Measurements from ENCODE around the gene NFATC2. TPM values are rescaled to one million over a fixed set of nuclear protein-coding genes. Genes with fewer than 3 reads are reported as not detected.

NFATC2 gene
- total RNA-seq, 2 experiments from 2014 or later, result 53.3 to 56.9 TPM

DNA sequence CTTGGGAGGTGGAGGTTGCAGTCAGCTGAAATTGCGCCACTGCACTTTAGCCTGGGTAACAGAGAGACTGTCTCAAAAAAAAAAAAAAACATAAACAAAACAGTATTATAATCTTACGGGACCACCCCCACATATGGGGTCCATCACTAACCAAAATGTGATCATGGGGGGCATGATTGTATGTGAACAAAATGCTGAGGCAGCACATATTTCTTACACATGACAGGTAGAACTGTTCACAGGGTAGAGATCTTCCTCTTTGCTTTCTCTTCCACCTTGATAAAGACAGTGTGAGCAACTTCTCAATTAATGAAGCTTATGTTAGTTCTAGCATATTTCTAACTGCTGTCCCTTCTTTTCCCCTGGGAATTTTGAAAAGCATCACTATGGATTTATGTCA, 24.7 kb downstream of the NFATC2 start:
- no peak overlapping the region for H3K4me3 Mint-ChIP-seq
- H3K27ac Mint-ChIP-seq, result peak overlapping the region; percentile 40
- no peaks in the 10 kb centered on the region for H3K9me3 Mint-ChIP-seq
- peaks cover 67% of the 10 kb centered on the region for H3K4me1 Mint-ChIP-seq
- ChIA-PET CTCF (no interaction called here), POLR2A (no interaction called here)
- peaks cover 85% of the 10 kb centered on the region for H3K36me3 Mint-ChIP-seq (ENCODE audit: low read depth)
- no peaks in the 10 kb centered on the region for H3K27me3 Mint-ChIP-seq
- DNase-seq, result no peak

DNA sequence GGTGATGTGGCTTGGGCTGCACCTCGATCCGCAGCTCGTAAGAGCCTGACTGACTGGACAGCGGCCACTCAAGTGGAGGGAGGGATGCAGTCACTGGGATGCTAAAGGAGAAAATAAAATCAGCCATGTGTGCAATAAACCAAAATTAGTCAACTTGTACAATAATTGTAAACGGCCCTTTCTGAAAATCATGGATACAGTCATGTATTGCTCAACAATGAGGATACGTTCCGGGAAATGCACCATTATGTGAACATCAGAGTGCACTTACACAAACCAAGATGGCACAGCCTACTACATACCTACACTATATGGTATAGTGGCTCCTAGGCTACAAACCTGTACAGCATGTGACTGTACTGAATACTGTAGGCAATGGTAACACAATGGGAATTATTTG, 25.7 kb downstream of the NFATC2 start:
- ChIA-PET CTCF (no interaction called here), POLR2A (no interaction called here)
- Mint-ChIP-seq H3K36me3 (ENCODE audit: low read depth) (peaks cover 84% of the 10 kb centered on the region), H3K4me3 (no peak overlapping the region), H3K27me3 (no peaks in the 10 kb centered on the region), H3K4me1 (peaks cover 69% of the 10 kb centered on the region), H3K9me3 (no peaks in the 10 kb centered on the region), H3K27ac (no peak overlapping the region)
- no peak for DNase-seq

DNA sequence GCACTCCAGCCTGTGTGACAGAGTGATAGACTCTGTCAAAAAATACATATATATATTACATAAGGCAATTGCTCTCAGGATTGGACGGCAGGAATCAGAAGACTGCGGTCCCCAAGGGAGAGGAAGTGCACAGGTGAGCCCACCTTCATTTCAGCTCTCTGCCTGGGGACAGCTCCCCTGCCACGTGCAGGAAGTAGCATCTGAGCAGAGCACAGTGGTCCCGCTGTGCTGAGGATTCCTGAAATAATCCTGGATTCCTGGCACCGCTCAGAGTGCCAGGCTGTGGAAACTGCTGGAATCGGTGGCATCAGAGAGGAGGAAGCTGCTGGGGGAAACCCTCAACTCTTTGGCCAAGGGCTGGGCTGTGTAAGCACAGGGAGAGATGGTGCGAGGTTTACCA, 27.7 kb downstream of the NFATC2 start:
- H3K36me3 Mint-ChIP-seq (ENCODE audit: low read depth), result peaks cover 87% of the 10 kb centered on the region
- no peak for DNase-seq
- ChIA-PET CTCF (interaction anchor here (1.1 to 1.9 kb wide), 2 partner anchors 20 to 129 kb away, joined by 3 to 8 read pairs; no protein-coding TSS in a partner anchor), POLR2A (interaction anchor here (1.4 to 4.1 kb wide), 5 partner anchors 12 to 27 kb away, joined by 3 to 32 read pairs (median 19); partner anchors contain the start of gene NFATC2)
- H3K27me3 Mint-ChIP-seq, result no peaks in the 10 kb centered on the region
- H3K27ac Mint-ChIP-seq, result peak overlapping the region; percentile 33
- H3K4me3 Mint-ChIP-seq, result no peak overlapping the region
- no peaks in the 10 kb centered on the region for H3K9me3 Mint-ChIP-seq
- H3K4me1 Mint-ChIP-seq, result peaks cover 74% of the 10 kb centered on the region

DNA sequence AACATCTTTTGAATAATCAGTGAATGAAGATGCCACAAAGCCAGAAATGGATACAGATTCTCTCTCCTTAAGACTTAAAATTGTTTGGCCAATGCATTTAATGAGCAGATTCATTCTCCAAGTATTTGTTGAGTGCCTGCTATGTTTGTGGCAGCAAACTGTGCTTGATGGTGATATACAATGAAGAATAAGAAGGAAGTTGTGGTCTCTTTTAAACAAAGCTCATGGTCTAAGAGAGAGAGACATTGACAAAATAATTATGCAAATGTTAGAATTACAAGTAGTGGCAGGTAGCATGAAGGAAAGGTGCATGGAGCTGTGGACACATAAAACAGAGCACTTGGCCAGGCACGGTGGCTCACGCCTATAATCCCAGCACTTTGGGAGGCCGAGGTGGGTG, 28.3 kb downstream of the NFATC2 start:
- Mint-ChIP-seq H3K36me3 (ENCODE audit: low read depth) (peaks cover 90% of the 10 kb centered on the region), H3K4me3 (no peak overlapping the region), H3K9me3 (no peaks in the 10 kb centered on the region), H3K27me3 (no peaks in the 10 kb centered on the region), H3K4me1 (peaks cover 79% of the 10 kb centered on the region), H3K27ac (peak overlapping the region; percentile 50)
- POLR2A ChIA-PET, result interaction anchor here (0.8 to 4.1 kb wide), 9 partner anchors 13 to 125 kb away, joined by 3 to 32 read pairs (median 3); partner anchors contain the start of gene NFATC2
- DNase-seq, result no peak
- CTCF ChIA-PET, result interaction anchor here (1.1 to 1.9 kb wide), 5 partner anchors 8 to 128 kb away, joined by 3 to 8 read pairs (median 4); no protein-coding TSS in a partner anchor

DNA sequence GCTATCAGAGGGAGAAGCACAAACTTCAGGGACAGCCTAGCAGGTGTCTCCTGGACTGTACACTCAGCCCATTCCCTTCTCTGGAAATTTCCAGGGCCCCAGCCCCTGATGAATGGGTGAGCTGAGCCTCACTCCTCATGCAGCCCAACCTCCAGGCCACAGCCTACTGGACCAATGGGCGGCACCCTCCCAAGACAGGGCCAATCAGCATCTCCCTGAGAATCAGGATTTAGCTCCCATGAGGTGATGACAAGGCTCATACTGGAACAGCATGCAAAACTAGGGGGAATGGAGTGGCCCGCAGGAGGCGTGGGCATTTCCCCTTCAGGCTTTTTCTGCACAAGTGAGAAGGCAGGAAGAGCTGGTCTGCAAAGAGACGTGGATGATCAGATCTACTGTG, 29.0 kb downstream of the NFATC2 start:
- H3K9me3 Mint-ChIP-seq, result no peaks in the 10 kb centered on the region
- no peaks in the 10 kb centered on the region for H3K27me3 Mint-ChIP-seq
- CTCF ChIA-PET, result interaction anchor here (0.8 to 1.9 kb wide), 6 partner anchors 9 to 128 kb away, joined by 3 to 8 read pairs (median 4); no protein-coding TSS in a partner anchor
- POLR2A ChIA-PET, result interaction anchor here (0.8 to 4.1 kb wide), 10 partner anchors 12 to 124 kb away, joined by 3 to 32 read pairs (median 3); partner anchors contain the start of gene NFATC2
- H3K4me3 Mint-ChIP-seq, result no peak overlapping the region
- peaks cover 81% of the 10 kb centered on the region for H3K4me1 Mint-ChIP-seq
- H3K36me3 Mint-ChIP-seq (ENCODE audit: low read depth), result peaks cover 92% of the 10 kb centered on the region
- DNase-seq, result no peak
- H3K27ac Mint-ChIP-seq, result peak overlapping the region; percentile 80

DNA sequence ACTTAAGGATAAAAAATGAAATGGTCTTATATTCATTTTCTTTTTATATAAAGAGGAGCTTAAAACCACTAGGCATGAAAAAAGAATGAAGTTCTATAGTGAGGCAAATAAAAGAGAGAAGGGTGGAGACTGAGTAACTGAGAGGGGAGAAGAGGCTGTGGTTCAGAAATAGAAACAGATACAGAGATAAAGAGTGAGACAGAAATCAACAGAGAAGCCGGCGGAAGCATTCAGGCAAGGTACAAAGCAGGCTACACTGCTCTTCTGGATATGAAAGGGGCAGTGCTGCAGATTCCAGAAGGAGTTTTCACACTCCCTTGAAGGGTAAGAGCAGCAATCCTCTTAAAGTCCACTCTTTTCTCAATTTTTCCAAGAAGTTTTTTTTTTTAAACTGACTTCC, 29.9 kb downstream of the NFATC2 start:
- H3K27ac Mint-ChIP-seq, result peak overlapping the region; percentile 80
- H3K27me3 Mint-ChIP-seq, result no peaks in the 10 kb centered on the region
- H3K4me3 Mint-ChIP-seq, result no peak overlapping the region
- no peak for DNase-seq
- ChIA-PET CTCF (interaction anchor here (0.8 to 1.2 kb wide), 4 partner anchors 10 to 126 kb away, joined by 3 to 5 read pairs (median 4); no protein-coding TSS in a partner anchor), POLR2A (interaction anchor here (0.9 to 4.1 kb wide), 10 partner anchors 13 to 111 kb away, joined by 3 to 32 read pairs (median 4); partner anchors contain the start of gene NFATC2)
- H3K36me3 Mint-ChIP-seq (ENCODE audit: low read depth), result peaks cover 91% of the 10 kb centered on the region
- no peaks in the 10 kb centered on the region for H3K9me3 Mint-ChIP-seq
- peaks cover 74% of the 10 kb centered on the region for H3K4me1 Mint-ChIP-seq

DNA sequence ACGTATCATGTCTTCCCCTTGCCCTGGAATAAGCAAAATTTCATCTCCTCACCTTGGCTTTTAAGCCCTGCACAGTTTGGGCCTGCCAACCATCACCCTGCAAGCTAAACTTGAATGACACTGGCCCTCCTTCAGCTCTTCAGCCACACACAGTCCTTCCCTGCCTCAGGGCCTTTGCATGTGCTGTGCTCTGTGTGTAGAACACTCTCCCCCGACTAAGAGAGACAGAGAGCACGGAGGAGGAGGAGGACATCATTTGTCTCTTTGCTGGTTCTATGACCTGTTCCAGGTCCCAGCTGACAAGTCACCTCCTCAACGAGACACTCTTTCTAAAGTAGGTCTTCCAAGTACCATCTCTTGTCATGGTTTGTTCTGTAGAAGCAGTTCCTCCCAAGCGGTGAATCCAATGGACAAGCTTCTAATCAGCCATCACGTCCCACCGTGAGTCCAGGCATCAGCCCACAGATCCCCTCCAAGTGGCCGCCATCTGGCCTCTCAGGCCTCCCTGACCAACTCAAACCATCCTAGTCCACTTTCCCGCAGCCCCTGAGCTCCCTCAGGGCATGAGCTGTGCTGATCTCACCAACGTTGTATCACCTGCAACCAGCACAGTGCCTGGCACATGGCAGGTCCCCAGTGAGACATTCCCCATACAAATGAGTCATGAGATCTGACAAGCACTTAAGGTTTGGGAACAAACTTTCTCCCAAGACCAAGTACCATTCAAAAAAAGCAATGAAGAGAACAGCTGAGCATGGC, 30.5 kb downstream of the NFATC2 start:
- POLR2A ChIA-PET, result interaction anchor here (0.9 to 4.1 kb wide), 8 partner anchors 12 to 108 kb away, joined by 3 to 32 read pairs (median 8); partner anchors contain the start of gene NFATC2
- no peak for DNase-seq
- H3K27ac Mint-ChIP-seq, result peak overlapping the region; percentile 80

DNA sequence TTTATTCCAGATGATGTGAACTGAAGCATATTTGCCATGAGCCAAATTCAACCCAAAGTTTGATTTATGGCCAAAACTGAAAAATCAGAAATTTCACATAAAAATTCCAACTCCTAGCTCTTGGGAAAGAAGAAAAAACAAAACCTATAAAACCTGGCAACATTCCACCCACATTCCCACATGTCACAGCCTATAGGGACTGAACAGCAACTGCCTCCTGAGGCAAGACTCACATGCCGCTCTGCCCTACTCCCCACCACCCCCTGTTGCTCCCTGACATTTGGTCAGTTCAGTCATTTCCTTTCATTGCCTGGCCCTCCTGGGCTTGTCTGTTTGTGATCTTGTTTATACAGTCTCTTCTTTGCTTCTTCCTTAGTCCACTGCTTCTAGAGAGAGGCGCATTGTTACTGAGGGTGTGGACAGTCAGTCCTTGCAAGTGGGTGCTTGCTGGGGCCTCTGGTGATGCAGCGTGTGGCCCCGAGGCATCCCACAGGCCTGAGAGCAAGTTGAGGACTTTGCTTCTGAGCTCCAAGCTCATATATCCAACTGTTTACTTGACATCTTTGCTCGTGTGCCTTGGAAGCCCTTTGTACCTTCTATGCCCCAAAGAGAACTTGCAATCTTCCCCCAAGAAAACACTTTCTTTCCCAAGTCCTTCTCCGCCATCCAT, 31.4 kb downstream of the NFATC2 start:
- Mint-ChIP-seq H3K9me3 (no peaks in the 10 kb centered on the region), H3K36me3 (ENCODE audit: low read depth) (peaks cover 84% of the 10 kb centered on the region), H3K4me1 (peaks cover 62% of the 10 kb centered on the region), H3K4me3 (no peak overlapping the region), H3K27me3 (no peaks in the 10 kb centered on the region), H3K27ac (peak overlapping the region; percentile 80)
- no peak for DNase-seq
- POLR2A ChIA-PET, result interaction anchor here (1.8 to 4.0 kb wide), 3 partner anchors 11 to 31 kb away, joined by 5 to 27 read pairs (median 10); partner anchors contain the start of gene NFATC2
- CTCF ChIA-PET, result interaction anchor here (1.5 kb wide), 1 partner anchor 11 kb away, joined by 5 read pairs; no protein-coding TSS in a partner anchor

More for the DNA sequence above, 30.5 kb downstream of the NFATC2 start:
- CTCF ChIA-PET, result interaction anchor here (0.8 to 1.2 kb wide), 4 partner anchors 9 to 126 kb away, joined by 3 to 5 read pairs (median 4); no protein-coding TSS in a partner anchor
- no peaks in the 10 kb centered on the region for H3K9me3 Mint-ChIP-seq
- peaks cover 71% of the 10 kb centered on the region for H3K4me1 Mint-ChIP-seq
- H3K4me3 Mint-ChIP-seq, result peak overlapping the region; percentile 8
- H3K27me3 Mint-ChIP-seq, result no peaks in the 10 kb centered on the region
- peaks cover 92% of the 10 kb centered on the region for H3K36me3 Mint-ChIP-seq (ENCODE audit: low read depth)

DNA sequence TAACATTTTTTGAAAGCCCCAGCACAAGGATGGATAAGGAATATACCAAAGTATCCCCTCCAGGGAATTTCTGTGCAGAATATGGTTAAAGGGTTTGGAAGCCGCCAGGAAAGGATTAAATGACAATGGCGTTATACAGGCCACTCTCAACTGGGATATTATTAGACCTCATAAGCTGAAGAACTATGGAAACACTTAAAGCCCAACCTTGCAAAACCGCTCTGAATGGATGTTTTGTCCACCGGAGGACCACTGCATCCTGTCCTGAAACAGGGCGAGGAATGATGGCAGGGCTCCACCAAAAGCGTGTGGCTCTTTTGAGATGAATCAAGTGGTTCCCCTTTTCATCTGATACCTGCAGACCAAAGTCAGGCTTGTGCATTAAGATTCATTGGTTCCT, 32.4 kb downstream of the NFATC2 start:
- Mint-ChIP-seq H3K27ac (no peak overlapping the region), H3K4me3 (no peak overlapping the region), H3K4me1 (peaks cover 61% of the 10 kb centered on the region), H3K9me3 (no peaks in the 10 kb centered on the region), H3K36me3 (ENCODE audit: low read depth) (peaks cover 82% of the 10 kb centered on the region), H3K27me3 (no peaks in the 10 kb centered on the region)
- DNase-seq, result no peak
- ChIA-PET POLR2A (interaction anchor here (0.7 to 2.9 kb wide), 2 partner anchors 10 to 31 kb away, joined by 3 to 10 read pairs; no protein-coding TSS in a partner anchor), CTCF (interaction anchor here (1.4 to 1.5 kb wide), 2 partner anchors 10 to 31 kb away, joined by 4 to 5 read pairs; no protein-coding TSS in a partner anchor)

DNA sequence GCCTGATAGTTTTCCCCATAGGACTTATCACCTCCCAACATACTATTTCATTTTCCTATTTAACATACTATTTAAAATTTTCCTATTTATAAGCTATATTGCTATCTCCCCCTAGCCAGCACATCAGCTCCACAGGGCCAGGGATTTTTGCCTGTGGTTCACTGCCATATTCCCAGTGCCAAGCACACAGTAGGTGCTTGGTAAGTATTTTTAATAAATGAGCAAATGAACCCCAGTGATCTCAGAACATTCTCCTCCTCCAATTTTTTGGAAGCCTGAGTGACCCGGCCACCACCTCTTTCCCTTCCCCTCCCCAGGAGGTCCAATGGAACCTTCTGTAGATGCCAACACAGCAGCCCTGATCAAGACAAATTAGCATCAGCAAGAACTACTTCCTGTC, 33.3 kb downstream of the NFATC2 start:
- Mint-ChIP-seq H3K36me3 (ENCODE audit: low read depth) (peaks cover 80% of the 10 kb centered on the region), H3K4me3 (no peak overlapping the region), H3K27me3 (no peaks in the 10 kb centered on the region), H3K9me3 (no peaks in the 10 kb centered on the region), H3K27ac (no peak overlapping the region), H3K4me1 (peaks cover 58% of the 10 kb centered on the region)
- ChIA-PET POLR2A (no interaction called here), CTCF (interaction anchor here (1.2 to 1.4 kb wide), 2 partner anchors 32 to 85 kb away, joined by 3 to 4 read pairs; no protein-coding TSS in a partner anchor)
- no peak for DNase-seq

DNA sequence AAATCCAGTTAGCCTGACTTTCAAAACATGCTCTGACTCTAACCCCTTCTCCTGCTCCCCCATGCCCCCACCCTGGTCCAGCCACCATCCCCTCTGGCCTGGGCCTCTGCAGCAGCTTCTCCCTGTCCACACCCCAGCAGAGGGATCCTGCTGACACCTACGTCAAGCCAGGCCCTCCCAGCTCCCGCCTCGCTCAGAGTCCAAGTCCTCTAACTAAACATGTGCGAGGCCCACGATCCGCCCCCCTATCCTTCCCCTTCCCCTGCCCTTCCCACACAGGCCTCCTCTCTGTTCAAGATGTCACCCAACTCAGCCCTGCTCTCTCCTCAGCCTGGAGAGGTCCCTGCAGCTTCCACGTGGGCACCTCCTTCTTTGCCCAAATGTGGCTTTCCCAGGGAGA, 33.7 kb downstream of the NFATC2 start:
- Mint-ChIP-seq H3K4me3 (no peak overlapping the region), H3K9me3 (no peaks in the 10 kb centered on the region), H3K36me3 (ENCODE audit: low read depth) (peaks cover 76% of the 10 kb centered on the region), H3K4me1 (peaks cover 53% of the 10 kb centered on the region), H3K27me3 (no peaks in the 10 kb centered on the region), H3K27ac (no peak overlapping the region)
- DNase-seq, result no peak
- CTCF ChIA-PET, result interaction anchor here (1.2 kb wide), 1 partner anchor 86 kb away, joined by 3 read pairs; no protein-coding TSS in a partner anchor
- POLR2A ChIA-PET, result no interaction called here

DNA sequence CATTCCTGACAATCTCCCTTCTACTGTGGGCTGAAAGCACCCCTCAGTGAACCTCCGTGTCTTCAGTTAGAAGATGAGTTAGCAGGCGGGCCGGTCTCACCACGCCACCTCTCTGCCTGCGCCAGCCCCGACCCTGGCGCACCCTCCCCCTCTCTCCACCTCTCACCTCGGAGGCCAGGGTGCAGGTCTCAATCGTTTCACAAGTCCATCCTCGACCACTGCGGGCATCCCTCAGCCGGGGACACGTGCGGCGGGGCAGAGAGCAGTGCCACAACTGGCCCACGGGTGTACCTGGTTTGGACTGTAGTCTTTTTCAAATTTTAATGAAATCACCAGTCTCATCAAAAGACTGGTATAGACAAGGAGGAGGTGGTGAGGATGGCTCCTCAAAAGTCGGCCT, 34.4 kb downstream of the NFATC2 start:
- no peaks in the 10 kb centered on the region for H3K27me3 Mint-ChIP-seq
- peaks cover 51% of the 10 kb centered on the region for H3K4me1 Mint-ChIP-seq
- ChIA-PET CTCF (no interaction called here), POLR2A (interaction anchor here (1.0 kb wide), 1 partner anchor 13 kb away, joined by 3 read pairs; no protein-coding TSS in a partner anchor)
- no peak for DNase-seq
- H3K36me3 Mint-ChIP-seq (ENCODE audit: low read depth), result peaks cover 75% of the 10 kb centered on the region
- no peaks in the 10 kb centered on the region for H3K9me3 Mint-ChIP-seq
- H3K27ac Mint-ChIP-seq, result no peak overlapping the region
- H3K4me3 Mint-ChIP-seq, result no peak overlapping the region

All from activated CD4-positive, alpha-beta memory T cell treated with anti-CD3 and anti-CD28 coated beads, Interleukin-2, amount 10 ng/mL, durations not matched to agents 7 days and 5 days (primary cell).